ENCODE results near the gene LHX3.
"Not testable (repeated sequence)": the region's sequence is repeated elsewhere in the genome, so short reads cannot be mapped to it uniquely, and the experiment has no call there.

The LHX3 gene

DNA sequence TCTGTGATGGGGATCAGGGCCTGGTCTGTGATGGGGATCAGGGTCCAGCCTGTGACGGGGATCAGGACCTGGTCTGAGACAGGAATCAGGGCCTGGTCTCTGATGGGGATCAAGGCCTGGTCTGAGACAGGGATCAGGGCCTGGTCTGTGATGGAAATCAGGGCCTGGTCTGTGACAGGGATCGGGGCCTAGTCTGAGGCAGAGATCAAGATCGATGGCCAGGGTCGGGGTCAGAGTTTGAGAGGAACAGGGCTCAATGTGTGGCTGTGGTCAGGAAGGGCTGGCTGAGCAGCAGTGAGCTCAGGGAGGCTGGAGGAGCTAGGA, 52.4 kb downstream of the LHX3 start:
- CTCF ChIA-PET: no interaction called here
- TF ChIP-seq, protein P1, sequence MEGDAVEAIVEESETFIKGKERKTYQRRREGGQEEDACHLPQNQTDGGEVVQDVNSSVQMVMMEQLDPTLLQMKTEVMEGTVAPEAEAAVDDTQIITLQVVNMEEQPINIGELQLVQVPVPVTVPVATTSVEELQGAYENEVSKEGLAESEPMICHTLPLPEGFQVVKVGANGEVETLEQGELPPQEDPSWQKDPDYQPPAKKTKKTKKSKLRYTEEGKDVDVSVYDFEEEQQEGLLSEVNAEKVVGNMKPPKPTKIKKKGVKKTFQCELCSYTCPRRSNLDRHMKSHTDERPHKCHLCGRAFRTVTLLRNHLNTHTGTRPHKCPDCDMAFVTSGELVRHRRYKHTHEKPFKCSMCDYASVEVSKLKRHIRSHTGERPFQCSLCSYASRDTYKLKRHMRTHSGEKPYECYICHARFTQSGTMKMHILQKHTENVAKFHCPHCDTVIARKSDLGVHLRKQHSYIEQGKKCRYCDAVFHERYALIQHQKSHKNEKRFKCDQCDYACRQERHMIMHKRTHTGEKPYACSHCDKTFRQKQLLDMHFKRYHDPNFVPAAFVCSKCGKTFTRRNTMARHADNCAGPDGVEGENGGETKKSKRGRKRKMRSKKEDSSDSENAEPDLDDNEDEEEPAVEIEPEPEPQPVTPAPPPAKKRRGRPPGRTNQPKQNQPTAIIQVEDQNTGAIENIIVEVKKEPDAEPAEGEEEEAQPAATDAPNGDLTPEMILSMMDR (IDR thresholded peaks at IDR 0.05; ENCODE audit: control extremely low read depth, extremely low read depth, low read depth, missing control alignments): no peak
- POLR2A ChIA-PET: no interaction called here
- no peak for DNase-seq (ENCODE audit: extremely low spot score)

GRCh38 chr9:136151848-136152542, 52.9 kb downstream of the LHX3 start:
- CTCF ChIA-PET: no interaction called here
- POLR2A ChIA-PET: no interaction called here
- TF ChIP-seq, protein P1 (IDR thresholded peaks at IDR 0.05; ENCODE audit: control extremely low read depth, extremely low read depth, low read depth, missing control alignments): no peak
- no peak for DNase-seq (ENCODE audit: extremely low spot score)

GRCh38 chr9:136151214-136151804, 53.6 kb downstream of the LHX3 start:
- CTCF ChIA-PET: no interaction called here
- no peak for DNase-seq (ENCODE audit: extremely low spot score)
- TF ChIP-seq, protein P1 (IDR thresholded peaks at IDR 0.05; ENCODE audit: control extremely low read depth, extremely low read depth, low read depth, missing control alignments): no peak
- POLR2A ChIA-PET: no interaction called here

GRCh38 chr9:136150664-136151213, 54.2 kb downstream of the LHX3 start:
- CTCF ChIA-PET; POLR2A ChIA-PET; DNase-seq (ENCODE audit: extremely low spot score): not testable (repeated sequence)

DNA sequence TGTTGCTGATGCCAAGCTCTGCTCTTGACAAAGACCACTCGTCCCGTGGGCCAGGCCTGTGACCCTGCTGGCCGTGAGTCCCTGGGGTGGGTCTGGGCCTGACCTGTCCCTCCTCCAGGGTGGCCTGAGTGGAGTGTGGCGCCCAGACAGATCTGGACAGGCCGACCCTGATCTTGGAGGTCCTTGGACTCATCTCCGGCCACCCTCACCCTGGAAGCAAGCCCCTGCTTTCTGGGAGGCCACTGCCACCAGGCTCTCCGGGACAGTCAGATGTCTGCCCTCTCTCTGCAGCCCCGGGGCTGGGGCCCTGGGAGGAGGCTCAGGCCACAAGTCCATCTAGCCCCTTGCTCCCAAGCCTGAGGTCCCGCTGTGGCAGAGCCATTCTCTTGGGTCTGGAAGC, 55.1 kb downstream of the LHX3 start:
- TF ChIP-seq, protein P1 (IDR thresholded peaks at IDR 0.05; ENCODE audit: control extremely low read depth, extremely low read depth, low read depth, missing control alignments): no peak
- CTCF ChIA-PET: no interaction called here
- POLR2A ChIA-PET: no interaction called here
- no peak for DNase-seq (ENCODE audit: extremely low spot score)

GRCh38 chr9:136149337-136149736, 55.6 kb downstream of the LHX3 start:
- ChIA-PET POLR2A (no interaction called here), CTCF (no interaction called here)
- TF ChIP-seq, protein P1 (IDR thresholded peaks at IDR 0.05; ENCODE audit: control extremely low read depth, extremely low read depth, low read depth, missing control alignments): no peak
- no peak for DNase-seq (ENCODE audit: extremely low spot score)

GRCh38 chr9:136148766-136149165, 56.2 kb downstream of the LHX3 start:
- ChIA-PET POLR2A (no interaction called here), CTCF (no interaction called here)
- TF ChIP-seq, protein P1 (IDR thresholded peaks at IDR 0.05; ENCODE audit: control extremely low read depth, extremely low read depth, low read depth, missing control alignments): no peak
- DNase-seq (ENCODE audit: extremely low spot score): no peak

Measured in GM10248 (cell line).